GM18870 (cell line): ENCODE results near the gene KRTAP5-10.
"Not testable (repeated sequence)": the region's sequence is repeated elsewhere in the genome, so short reads cannot be mapped to it uniquely, and the experiment has no call there.

Experiments used
- ATAC-seq: cut with Tn5 transposase; IDR thresholded peaks from one replicate; pipeline ENCODE4 v1.9.1; 2021; ENCODE audit warnings: moderate library complexity; ENCODE audit not compliant: unreplicated experiment

Gene KRTAP5-10

DNA sequence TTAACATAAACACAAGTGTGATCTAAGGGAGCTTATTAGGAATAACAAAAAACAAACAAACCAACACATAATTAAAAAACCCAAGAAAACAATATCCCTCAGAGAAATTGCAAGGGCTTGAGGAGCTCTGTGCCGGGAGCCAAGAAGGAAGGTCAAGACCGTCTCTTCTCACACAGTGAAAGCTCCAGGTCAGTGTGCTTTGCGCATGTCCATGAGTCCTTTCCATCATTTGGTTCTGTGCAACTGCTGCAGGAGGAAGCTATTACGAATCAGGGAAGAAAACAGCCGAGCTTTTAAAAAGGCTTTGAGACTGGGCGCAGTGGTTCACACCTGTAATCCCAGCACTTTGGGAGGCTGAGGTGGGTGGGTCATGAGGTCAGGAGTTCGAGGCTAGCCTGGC, 23.0 kb upstream of the KRTAP5-10 start:
- no peak for ATAC-seq

DNA sequence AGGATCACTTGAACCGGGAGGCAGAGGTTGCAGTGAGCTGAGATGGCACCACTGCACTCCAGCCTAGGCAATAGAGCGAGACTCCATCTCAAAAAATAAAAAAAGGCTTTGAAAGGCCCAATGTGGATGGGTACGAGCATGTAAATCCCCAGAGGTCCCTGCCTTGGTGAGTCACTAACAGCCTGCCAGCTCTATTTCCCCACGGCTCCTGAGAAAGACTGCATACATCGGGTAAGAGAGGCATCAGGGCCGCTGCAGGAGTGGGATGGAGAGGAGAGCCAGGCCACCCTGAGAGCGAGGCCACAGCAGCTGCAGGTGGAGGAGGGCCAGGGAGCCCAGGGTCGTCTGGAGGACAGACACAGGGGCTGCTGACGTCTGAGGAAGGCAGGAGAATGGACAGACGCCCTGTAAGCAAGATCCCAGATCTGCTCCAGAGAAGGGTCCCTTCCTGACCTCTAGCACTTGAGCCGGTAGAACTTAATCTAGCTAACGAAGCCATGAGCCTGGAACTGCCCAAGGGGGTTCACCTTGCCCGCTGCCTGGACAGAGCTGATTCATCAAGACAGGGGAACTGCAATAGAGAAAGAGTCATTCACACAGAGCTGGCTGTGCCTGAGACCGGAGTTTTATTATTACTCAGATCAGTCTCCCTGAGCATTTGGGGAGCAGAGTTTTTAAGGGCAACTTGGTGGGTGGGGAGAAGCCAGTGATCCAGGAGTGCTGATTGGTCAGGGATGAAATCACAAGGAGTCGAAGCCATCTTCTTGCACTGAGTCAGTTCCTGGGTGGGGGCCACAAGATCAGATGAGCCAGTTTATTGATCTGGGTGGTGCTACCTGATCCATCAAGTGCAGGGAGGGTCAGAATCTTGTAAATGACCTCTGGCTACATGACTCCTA, 22.2 kb upstream of the KRTAP5-10 start:
- ATAC-seq: no peak

DNA sequence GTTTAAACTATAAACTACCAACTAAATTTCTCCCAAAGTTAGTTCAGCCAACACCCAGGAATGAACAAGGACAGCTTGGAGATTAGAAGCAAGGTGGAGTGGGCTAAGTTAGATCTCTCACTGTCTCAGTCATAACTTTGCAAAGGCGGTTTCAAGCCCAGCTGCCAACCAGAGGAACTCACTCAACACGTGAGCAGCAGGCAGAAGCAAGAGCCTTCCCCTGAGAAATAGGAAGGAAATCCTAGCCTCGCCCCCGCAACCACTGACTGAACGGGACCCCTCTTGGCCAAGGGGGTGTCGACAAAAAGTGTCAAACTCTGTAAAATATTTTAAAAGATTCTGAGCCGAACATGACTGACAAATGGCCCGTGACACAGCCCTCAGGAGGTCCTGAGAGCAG, 21.5 kb upstream of the KRTAP5-10 start:
- ATAC-seq: no peak

DNA sequence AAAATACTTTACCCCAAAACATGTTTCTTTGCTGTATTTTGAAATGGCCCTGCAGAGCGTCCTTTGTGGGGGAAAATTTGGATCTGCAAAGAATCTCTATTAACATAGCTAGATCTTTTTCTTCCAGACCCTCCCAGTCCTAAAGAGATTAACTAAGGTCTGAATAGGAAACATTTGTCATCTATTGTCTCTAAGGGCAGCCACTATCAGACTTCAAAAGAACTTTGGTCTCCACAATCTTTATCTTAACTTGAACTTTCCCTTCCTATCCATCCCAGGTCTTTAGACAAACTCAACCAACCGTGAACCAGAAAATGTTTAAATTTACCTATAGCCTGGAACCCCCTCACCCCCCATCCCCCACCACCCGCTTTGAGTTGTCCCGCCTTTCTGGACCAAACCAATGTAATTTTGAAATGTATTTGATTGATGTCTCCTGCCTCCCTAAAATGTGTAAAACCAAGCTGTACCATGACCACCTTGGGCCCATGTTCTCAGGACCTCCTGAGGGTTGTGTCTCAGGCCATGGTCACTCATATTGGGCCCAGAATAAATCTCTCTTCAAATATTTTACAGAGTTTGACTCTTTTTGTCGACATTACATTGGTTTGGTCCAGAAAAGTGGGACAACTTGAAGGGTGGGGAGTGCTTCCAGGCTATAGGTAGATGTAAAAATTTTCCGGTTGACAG, 20.7 kb upstream of the KRTAP5-10 start:
- ATAC-seq: no peak

DNA sequence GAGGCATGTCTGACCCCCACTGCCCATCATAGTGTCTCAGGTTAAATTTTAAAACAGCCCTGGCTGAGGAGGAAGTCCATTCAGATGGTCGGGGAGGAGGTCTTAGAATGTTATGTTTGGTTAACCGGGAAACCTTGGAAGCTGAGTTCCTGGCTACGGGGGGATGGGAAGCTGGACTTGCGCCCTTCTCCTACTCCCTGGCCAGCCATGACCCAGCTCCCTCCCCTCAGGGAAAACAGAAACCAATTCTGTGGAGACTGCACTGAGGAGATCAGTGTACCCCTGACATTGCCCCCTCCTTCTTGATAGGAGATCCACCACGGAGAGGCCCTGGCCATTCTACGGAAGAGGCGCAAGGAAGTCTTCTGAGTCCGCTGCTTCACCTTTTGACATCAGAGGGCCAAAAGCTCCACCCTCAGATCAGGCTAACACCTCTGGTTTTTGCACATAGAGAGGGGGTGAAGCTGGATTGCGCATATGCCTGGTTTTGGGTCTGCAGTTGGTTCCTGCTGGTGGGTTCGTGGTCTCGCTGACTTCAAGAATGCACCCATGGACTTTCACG, 19.9 kb upstream of the KRTAP5-10 start:
- ATAC-seq: no peak

DNA sequence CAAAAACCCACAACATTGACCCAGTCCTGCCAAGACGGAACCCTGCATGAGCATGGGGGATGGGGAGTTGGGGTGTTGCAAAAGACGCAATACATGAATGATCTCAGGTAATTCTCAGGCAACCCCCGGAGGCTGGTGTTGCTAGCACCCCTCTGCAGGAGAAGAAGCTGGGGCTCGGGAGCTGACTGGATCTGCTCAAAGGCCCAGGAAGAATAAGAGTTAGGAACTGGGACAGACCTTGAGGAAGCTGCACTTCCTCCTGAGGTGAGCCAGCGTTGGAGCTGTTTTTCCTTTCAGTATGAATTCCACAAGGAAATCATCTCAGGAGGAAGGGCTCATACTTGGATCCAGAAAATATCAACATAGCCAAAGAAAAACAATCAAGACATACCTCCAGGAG, 17.2 kb upstream of the KRTAP5-10 start, which contains the start of gene KRTAP5-9:
Gene KRTAP5-9, plus strand, starts transcription at position 301 of the 400 bp plus-strand sequence. CDS start 238 bp downstream, outside the sequence.
- ATAC-seq: no peak

DNA sequence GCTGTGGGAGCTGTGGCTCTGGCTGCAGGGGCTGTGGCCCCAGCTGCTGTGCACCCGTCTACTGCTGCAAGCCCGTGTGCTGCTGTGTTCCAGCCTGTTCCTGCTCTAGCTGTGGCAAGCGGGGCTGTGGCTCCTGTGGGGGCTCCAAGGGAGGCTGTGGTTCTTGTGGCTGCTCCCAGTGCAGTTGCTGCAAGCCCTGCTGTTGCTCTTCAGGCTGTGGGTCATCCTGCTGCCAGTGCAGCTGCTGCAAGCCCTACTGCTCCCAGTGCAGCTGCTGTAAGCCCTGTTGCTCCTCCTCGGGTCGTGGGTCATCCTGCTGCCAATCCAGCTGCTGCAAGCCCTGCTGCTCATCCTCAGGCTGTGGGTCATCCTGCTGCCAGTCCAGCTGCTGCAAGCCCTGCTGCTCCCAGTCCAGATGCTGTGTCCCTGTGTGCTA, 16.6 kb upstream of the KRTAP5-10 start:
- no peak for ATAC-seq

DNA sequence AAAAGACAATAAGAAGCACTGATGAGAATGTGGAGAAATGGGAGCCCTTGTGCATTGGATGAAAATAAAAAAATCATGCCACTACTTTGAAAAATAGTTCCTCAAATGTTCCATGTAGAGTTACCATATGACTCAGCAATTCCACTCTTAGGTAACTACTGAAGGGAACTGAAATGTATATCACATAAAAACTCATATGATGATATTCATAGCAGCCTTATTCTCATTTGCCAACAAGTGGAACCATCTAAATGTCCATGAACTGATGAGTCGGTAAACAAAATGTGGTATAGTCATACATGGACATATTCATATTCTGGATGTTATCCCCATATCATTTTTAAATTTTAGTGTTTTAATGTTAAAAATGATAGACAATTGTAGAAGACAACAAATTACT, 13.7 kb upstream of the KRTAP5-10 start:
- ATAC-seq: no peak

DNA sequence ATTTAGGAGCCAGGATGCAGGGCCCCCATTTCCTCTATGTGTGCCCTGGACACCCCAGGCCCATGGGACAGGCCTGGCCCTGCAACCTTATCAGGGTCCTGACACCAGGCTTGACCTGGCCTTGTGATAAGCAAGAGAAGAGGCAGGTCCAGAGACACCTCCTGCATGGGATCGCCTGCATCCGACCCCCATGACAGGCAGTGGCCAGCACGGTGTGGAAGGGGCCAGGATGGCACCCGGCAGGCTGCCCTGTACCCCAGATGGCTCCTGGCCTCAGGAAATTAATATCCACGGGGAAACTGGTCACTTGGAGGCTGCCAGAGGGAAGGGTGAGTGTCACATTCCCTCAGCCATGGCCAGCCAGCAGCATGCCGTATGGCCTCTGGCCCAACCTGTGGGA, 10.4 kb upstream of the KRTAP5-10 start:
- no peak for ATAC-seq

DNA sequence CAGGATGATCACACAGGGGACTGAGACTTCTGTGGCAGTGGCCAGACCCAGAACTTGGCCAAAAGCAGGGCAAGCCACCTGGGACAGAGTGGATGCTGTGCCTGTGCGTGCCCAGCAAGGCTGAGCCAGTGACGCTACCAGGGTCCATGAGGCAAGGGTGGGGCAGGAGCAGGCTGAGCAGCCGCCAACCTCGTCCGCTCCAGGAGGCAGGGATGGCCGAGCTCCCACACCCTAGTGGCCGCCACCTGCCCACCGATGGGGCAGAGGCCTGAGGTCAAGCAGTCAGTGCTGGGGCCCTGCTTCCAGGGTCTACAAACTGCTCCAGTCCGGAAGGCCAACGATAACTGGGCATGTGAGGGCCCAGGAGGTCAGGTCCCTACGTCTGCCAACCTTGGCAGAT, 9.9 kb upstream of the KRTAP5-10 start:
- no peak for ATAC-seq

DNA sequence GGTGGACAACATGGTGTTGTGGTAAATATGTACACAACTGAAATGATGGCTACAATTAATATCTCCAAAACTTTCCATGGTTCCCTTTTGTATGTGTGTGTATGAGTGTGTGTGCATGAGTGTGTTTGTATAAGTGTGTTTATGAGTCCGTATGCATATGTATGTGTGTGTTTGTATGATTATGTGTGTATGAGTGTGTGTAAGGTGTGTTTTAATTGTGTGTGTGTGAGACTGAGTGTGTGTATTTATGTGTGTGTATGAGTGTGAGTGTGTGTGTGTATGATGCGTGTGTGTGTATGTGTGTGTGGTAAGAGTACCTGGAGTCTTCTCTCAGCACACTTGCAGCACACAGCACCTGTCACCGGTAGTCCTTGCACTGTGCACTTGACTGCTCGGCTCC, 9.3 kb upstream of the KRTAP5-10 start:
- no peak for ATAC-seq

DNA sequence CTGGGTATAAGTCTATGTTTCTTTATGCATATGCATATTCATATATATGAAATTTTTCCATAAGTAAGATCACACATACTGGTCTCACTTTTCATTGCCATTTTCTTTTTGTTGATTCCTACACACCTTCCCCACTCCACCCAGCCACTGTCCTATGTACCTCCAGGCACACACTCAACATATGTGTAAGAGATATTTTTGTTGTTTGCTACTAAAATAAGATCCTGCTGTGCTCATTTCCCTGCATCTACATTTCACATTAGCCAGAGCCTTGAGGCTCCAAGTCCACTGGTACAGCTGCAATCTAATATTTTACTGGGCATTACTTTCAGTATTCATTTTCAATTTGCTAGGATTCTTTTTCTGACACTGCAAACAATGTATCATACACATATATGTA, 8.1 kb upstream of the KRTAP5-10 start:
- ATAC-seq: no peak

DNA sequence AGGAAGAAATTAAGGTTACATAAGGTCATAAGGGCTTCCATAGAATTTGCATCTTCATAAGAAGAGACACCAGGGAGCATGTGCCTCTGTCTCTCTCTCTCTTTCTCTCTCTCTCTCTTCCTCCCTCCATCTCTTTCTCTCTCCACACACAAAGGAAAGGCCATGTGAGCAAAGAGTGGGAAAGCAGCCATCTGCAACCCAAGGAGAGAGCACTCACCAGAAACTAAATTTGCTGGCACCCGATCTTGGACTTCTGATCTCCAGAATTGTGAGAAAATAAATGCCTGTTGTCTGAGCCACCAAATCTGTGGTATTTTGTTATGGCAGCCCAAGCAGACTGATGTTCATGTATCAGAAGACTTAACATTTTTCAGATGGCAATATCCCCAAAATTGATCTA, 6.4 kb upstream of the KRTAP5-10 start:
- no peak for ATAC-seq

DNA sequence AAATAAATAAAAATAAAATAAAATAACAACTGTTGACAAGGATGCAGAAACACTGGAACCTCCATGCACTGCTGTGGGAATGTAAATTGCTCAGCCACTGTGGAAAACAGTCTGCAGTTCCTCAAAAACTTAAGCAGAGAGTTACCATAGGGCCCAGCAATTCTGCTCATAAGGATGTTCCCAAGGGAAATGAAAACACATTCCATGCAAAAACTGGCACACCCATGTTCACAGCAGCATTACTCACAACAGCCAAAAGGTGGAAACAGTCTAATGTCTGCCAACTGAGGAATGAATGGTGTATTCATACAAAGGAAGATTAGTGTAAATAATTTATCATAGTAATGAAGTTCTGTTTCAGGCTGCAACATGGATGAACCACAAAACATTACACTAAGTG, 3.2 kb upstream of the KRTAP5-10 start:
- ATAC-seq: no peak

DNA sequence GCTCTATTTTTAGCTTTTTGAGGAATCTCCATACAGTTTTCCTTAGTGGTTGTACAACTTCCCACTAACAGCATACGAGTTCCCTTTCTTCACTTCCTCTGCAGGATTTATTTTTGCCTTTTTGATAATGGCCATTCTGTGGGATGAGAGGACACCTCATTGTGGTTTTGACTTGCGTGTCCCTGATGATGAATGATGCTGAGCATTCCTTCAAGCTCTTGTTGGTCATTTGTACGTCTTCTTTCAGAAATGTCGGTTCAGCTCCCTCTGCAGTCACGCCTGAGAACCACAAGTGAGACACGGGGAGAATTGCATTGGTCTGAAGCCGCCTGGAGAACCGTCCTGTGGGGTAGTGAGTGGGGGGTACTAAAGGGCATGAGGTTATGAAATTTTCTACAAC, 2.0 kb upstream of the KRTAP5-10 start:
- ATAC-seq: no peak

DNA sequence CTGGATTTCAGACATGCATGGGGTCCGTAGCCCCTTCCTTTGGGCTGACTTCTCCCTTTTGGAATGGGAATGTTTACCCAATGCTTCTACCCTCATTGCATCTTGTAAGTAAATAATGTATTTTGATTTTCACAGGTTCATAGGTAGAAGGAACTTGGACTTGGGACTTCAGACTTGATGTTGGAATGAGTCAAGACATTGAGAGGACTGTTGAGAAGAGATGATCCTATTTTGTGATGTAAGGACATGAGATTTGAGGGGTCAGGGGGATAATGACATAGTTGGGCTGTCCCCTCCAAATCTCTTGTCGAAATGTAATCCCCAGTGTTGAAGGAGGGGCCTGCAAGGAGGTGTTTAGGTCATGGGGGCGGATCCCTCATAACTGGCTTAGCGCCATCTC, 933 bp upstream of the KRTAP5-10 start:
- ATAC-seq: no peak

DNA sequence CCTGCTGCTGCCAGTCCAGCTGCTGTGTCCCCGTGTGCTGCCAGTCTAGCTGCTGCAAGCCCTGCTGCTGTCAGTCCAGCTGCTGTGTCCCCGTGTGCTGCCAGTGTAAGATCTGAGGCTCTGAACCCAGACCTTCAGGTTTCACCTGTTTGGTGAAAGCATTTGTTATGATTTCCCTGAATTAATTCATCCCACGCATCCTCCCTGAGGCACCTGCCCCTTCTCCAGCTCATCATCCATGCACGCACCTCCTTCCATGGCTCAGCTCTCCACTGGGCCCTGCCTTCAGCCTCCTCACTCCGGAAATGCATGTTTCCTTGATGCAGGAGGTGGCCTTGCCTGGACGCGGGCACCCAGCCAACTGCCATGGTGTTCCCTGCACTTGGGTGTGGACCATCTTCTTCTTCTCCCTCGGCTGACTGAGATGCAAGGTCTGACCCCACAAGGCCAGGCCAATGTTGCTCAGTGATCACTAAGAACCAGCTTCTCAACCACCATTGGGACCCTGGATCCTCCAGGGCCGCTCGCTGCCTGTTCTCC, 788 bp downstream of the KRTAP5-10 start:
- ATAC-seq: no peak

DNA sequence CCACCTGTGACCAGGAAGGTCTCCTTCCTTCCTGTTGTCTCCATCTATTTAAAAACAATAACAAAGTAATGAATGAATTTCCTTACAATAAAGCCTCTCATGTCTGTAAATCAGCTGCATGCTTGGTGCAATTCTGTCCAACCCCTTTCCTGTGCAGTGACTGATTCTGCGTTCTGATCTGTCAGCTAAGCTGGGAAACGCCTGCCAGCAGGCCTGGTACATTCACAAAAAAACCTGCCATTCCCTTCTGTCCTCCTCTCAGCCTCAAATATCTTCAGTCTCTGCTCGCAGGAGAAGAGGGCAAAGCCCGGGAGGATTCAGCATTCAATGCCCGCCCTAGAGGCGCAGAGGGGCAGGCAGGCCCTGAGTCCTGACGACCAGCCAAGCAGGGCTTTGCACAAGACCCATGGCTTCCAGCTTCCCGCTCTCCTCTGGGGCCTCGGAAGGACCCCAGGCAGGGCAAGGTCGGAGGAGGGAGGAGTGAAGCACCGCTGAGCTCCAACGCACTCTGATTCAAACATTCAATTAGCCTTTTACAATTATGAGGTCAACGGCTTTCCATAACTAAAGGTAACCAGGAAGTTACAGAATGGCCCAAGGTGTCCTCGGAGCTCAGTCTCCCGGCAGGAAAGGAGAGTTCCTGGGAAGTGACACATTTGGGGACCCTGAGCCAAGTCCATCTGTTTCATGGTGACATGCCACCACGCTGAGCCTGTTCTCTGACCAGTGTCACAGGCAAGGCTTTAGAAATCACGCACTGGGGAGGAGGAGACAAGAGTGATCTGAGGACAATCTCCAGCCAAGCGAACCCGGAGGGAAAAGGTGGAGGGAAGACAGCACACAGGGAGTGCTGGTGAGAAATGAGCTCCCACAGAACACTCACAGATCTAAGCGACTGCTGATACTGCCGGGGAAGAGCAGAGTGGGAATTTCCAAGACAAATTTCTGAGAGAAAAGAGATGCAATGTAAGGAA, 1.6 kb downstream of the KRTAP5-10 start:
- ATAC-seq: not testable (repeated sequence)

DNA sequence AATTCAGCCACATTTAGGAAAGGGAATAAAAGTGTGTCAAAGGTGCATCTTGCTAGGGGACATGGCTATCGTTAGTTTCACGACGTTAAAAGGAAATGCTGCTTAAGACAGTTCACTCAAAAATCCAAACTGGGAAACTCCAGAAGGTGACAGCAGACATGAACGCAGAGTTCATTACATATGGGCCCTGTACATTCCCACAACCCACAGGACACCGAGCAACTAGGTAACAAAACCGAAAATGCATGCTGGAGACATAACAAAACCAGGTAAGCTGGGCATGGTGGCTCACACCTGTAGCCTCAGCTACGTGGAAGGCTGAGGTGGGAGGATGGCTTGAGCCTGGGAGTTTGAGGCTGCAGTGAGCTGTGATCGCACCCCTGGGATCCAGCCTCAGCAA, 2.3 kb downstream of the KRTAP5-10 start:
- ATAC-seq: not testable (repeated sequence)

DNA sequence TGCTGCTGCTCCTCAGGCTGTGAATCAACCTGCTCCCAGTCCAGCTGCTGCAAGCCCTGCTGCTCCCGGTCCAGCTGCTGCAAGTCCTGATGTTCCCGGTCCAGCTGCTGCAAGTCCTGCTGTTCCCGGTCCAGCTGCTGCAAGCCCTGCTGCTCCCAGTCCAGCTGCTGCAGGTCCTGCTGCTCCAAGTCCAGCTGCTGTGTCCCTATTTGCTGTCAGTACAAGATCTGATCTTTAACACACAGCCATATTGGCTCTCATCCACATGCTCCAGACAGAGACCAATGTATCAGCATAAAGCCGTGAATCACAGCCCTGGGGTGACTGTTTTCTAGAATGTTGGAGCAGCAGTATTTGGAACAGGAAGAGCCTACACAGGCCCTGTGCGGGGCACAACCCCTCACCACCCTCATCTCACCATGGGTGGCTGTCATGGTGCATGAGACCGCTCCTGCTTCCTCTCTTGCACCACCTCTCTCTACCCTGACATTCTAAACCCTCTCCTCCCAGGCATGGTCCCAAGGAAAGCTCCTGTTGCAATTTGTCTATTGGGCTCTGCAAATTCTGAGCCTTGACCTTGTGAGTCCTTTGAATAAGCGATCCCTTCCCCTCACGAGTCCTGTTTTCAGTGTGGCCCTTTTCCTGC, 3.5 kb downstream of the KRTAP5-10 start:
- no peak for ATAC-seq
